WTC11 (cell line): ENCODE measurements around the gene PAOX. TPM values are rescaled to one million over a fixed set of nuclear protein-coding genes. Genes with fewer than 3 reads are reported as not detected.
"Not testable (repeated sequence)": the region's sequence is repeated elsewhere in the genome, so short reads cannot be mapped to it uniquely, and the experiment has no call there.

ENCODE experiments used
- ATAC-seq: fragments of 200-7000 bp; cut with Tn5 transposase; 2 replicates; pipeline ENCODE4 v1.10.0; 2021; ENCODE audit warnings: mild to moderate bottlenecking, moderate library complexity
- CTCF ChIA-PET: fragments of 300-600 bp; sonication (Branson Sonifier 250); formaldehyde crosslinking; loops from one replicate; lab custom pipeline; 2021; ENCODE audit warnings: antibody characterized with exemption; lab: Charles Lee
- POLR2A ChIA-PET: fragments of 350-600 bp; sonication (Branson Sonifier 250); formaldehyde crosslinking; loops from one replicate; lab custom pipeline; 2021; ENCODE audit warnings: antibody characterized with exemption; lab: Charles Lee
- DNase-seq: peaks from one replicate; pipeline ENCODE4 v3.0.0; 2021; ENCODE audit warnings: low spot score
- H3K27ac Mint-ChIP-seq: 2 replicates; pipeline ENCODE4 v1.8.0; 2021; ENCODE audit warnings: mixed read lengths
- H3K27me3 Mint-ChIP-seq: 2 replicates; pipeline ENCODE4 v1.8.0; 2021; ENCODE audit warnings: low read depth, mild to moderate bottlenecking, moderate library complexity, mixed read lengths
- H3K36me3 Mint-ChIP-seq: 2 replicates; pipeline ENCODE4 v1.8.0; 2021; ENCODE audit warnings: mixed read lengths
- H3K4me1 Mint-ChIP-seq: 2 replicates; pipeline ENCODE4 v1.8.0; 2022; ENCODE audit warnings: mixed read lengths
- H3K4me3 Mint-ChIP-seq: 2 replicates; pipeline ENCODE4 v1.8.0; 2021; ENCODE audit warnings: mild to moderate bottlenecking, moderate library complexity, mixed read lengths
- H3K9me3 Mint-ChIP-seq: 2 replicates; pipeline ENCODE4 v1.8.0; 2021; ENCODE audit warnings: mixed read lengths
- AR ChIP-seq: fragments of 250-450 bp; sonication (Bioruptor Pico); IDR thresholded peaks from 2 replicates; pipeline ENCODE4 v1.9.0; 2021; ENCODE audit warnings: mild to moderate bottlenecking
- ATF2 ChIP-seq: sonication (generic); formaldehyde crosslinking; IDR thresholded peaks from 2 replicates; pipeline ENCODE4 v1.8.1; 2022; ENCODE audit warnings: low read depth, missing genetic modification reagents, borderline replicate concordance
- ATF3 ChIP-seq: sonication (generic); formaldehyde crosslinking; conservative IDR thresholded peaks from 2 replicates; pipeline ENCODE4 v1.8.1; 2022; ENCODE audit warnings: mild to moderate bottlenecking, missing genetic modification reagents
- FOXJ3 ChIP-seq: sonication (generic); formaldehyde crosslinking; IDR thresholded peaks from 2 replicates; pipeline ENCODE4 v1.9.0; 2021; ENCODE audit warnings: missing genetic modification reagents, mild to moderate bottlenecking, borderline replicate concordance
- FOXP1 ChIP-seq: sonication (generic); formaldehyde crosslinking; IDR thresholded peaks from 2 replicates; pipeline ENCODE4 v1.8.0; 2022; ENCODE audit warnings: missing genetic modification reagents, mild to moderate bottlenecking, moderate library complexity, borderline replicate concordance
- IRF2 ChIP-seq: sonication (generic); formaldehyde crosslinking; IDR thresholded peaks from 2 replicates; pipeline ENCODE4 v1.8.0; 2022; ENCODE audit warnings: low read depth, missing genetic modification reagents, borderline replicate concordance
- KAT7 ChIP-seq: sonication (generic); formaldehyde crosslinking; IDR thresholded peaks from 2 replicates; pipeline ENCODE4 v1.8.1; 2023; ENCODE audit warnings: missing genetic modification reagents, mild to moderate bottlenecking, borderline replicate concordance
- NR3C1 ChIP-seq: sonication (generic); formaldehyde crosslinking; conservative IDR thresholded peaks from 2 replicates; pipeline ENCODE4 v1.8.1; 2023; ENCODE audit warnings: low read depth, mild to moderate bottlenecking, missing genetic modification reagents
- OVOL2 ChIP-seq: fragments of 250-450 bp; sonication (Bioruptor Pico); IDR thresholded peaks from 2 replicates; pipeline ENCODE4 v1.9.0; 2021; ENCODE audit warnings: mild to moderate bottlenecking, borderline replicate concordance
- PREB ChIP-seq: sonication (generic); formaldehyde crosslinking; IDR thresholded peaks from 2 replicates; pipeline ENCODE4 v1.8.1; 2022; ENCODE audit warnings: mild to moderate bottlenecking, missing genetic modification reagents, moderate library complexity, borderline replicate concordance
- TP53 ChIP-seq: sonication (generic); formaldehyde crosslinking; IDR thresholded peaks from 2 replicates; pipeline ENCODE4 v1.8.1; 2023; ENCODE audit warnings: mild to moderate bottlenecking, missing genetic modification reagents
- ZBTB43 ChIP-seq: sonication (generic); formaldehyde crosslinking; IDR thresholded peaks from 2 replicates; pipeline ENCODE4 v1.8.1; 2023; ENCODE audit warnings: mild to moderate bottlenecking, missing genetic modification reagents
- ZNF317 ChIP-seq: sonication (generic); formaldehyde crosslinking; IDR thresholded peaks from 2 replicates; pipeline ENCODE4 v1.8.1; 2023; ENCODE audit warnings: low read depth, mild to moderate bottlenecking, moderate library complexity, missing genetic modification reagents, borderline replicate concordance
- ZNF423 ChIP-seq: fragments of 250-450 bp; sonication (Bioruptor Pico); IDR thresholded peaks from 2 replicates; pipeline ENCODE4 v2.1.2; 2022; ENCODE audit warnings: mild to moderate bottlenecking, moderate library complexity
- ZNF532 ChIP-seq: fragments of 250-450 bp; sonication (Bioruptor Pico); IDR thresholded peaks from 2 replicates; pipeline ENCODE4 v1.9.0; 2021; ENCODE audit warnings: mild to moderate bottlenecking, borderline replicate concordance
- ZSCAN18 ChIP-seq: fragments of 250-450 bp; sonication (Bioruptor Pico); IDR thresholded peaks from 2 replicates; pipeline ENCODE4 v2.1.2; 2022; ENCODE audit warnings: mild to moderate bottlenecking, moderate library complexity
- total RNA-seq: library from RNA; stranded (reverse); gene quantifications from 3 replicates; pipeline ENCODE4 v1.2.3, GENCODE V29; 2021

The PAOX gene
- total RNA-seq, 1 experiment from 2014 or later = 3.6 TPM

- no peak for TF ChIP-seq PREB
- TF ChIP-seq ZNF532 (CRISPR knock-in tag) = no peak
- TF ChIP-seq OVOL2 = no peak
These were observed 5.6 kb upstream of the PAOX start, which contains the start of gene ECHS1 (continued) for GRCh38 chr10:133373174-133374090.

- Mint-ChIP-seq H3K4me1 (peaks cover 2% of the 10 kb centered on the region; the same call in 1 of the 2 replicates), H3K27ac (no peak overlapping the region), H3K27me3 (peaks cover 62% of the 10 kb centered on the region), H3K36me3 (peaks cover 2% of the 10 kb centered on the region; the same call in 1 of the 2 replicates), H3K4me3 (no peak overlapping the region; the same call in 1 of the 2 replicates), H3K9me3 (no peaks in the 10 kb centered on the region)
- no peak for TF ChIP-seq IRF2 (CRISPR knock-in tag)
- TF ChIP-seq NR3C1 (CRISPR knock-in tag) = no peak
- TF ChIP-seq KAT7 = no peak
- TF ChIP-seq ZNF423 (CRISPR knock-in tag) = no peak
- no peak for TF ChIP-seq ATF2 (CRISPR knock-in tag)
- no peak for TF ChIP-seq ZNF317 (CRISPR knock-in tag)
- no peak for TF ChIP-seq TP53 (CRISPR knock-in tag)
- TF ChIP-seq FOXJ3 (CRISPR knock-in tag) = no peak
- no peak for TF ChIP-seq AR (CRISPR knock-in tag)
- no peak for TF ChIP-seq ATF3 (CRISPR knock-in tag)
- TF ChIP-seq FOXP1 (CRISPR knock-in tag) = no peak
- no peak for TF ChIP-seq ZBTB43 (CRISPR knock-in tag)
- no peak for TF ChIP-seq ZSCAN18 (CRISPR knock-in tag)
- ChIA-PET POLR2A (no interaction called here), CTCF (no interaction called here)
- ATAC-seq (no peak), DNase-seq (no peak)
These were observed 3.5 kb upstream of the PAOX start for GRCh38 chr10:133375357-133376115.

GRCh38 chr10:133376183-133376582, 2.9 kb upstream of the PAOX start:
- H3K36me3 Mint-ChIP-seq, ATAC-seq, DNase-seq, H3K27ac Mint-ChIP-seq, H3K9me3 Mint-ChIP-seq, H3K4me1 Mint-ChIP-seq, CTCF ChIA-PET, POLR2A ChIA-PET, H3K4me3 Mint-ChIP-seq: not testable (repeated sequence)
- H3K27me3 Mint-ChIP-seq = peaks cover 64% of the 10 kb centered on the region
